H1 (cell line): ENCODE results near the gene CBX2. TPM values are rescaled to one million over a fixed set of nuclear protein-coding genes. Genes with fewer than 3 reads are reported as not detected.

ENCODE experiments used
- CTCF ChIA-PET: fragments of 300-600 bp; sonication (Branson Sonifier 250); formaldehyde crosslinking; loops from one replicate; lab custom pipeline; 2021; ENCODE audit not compliant: partially characterized antibody; lab: Charles Lee
- POLR2A ChIA-PET: fragments of 300-600 bp; sonication (Branson Sonifier 250); formaldehyde crosslinking; loops from one replicate; lab custom pipeline; 2021; ENCODE audit warnings: inconsistent platforms; ENCODE audit not compliant: partially characterized antibody; lab: Charles Lee
- DNase-seq, 2 experiments: peaks; one replicate each; pipeline versions ENCODE4 v3.0.0 to v3.0.0-alpha.2; 2010 to 2022; ENCODE audit warnings: low spot score in 2 of 2, low read depth in 1 of 2, mixed read lengths in 1 of 2
- FAIRE-seq: peaks from 2 replicates; lab custom pipeline; 2011; peaks lifted over from hg19 to GRCh38; lab: Jason Lieb, UNC
- H2AFZ ChIP-seq: 2 replicates; pipeline ENCODE4 v1.8.1; 2012; ENCODE audit warnings: low read length, inconsistent platforms
- H2AK5ac ChIP-seq: 2 replicates; pipeline ENCODE4 v1.6.1; 2013; ENCODE audit warnings: low read depth, low read length
- H2BK120ac ChIP-seq: replicated peaks from 2 replicates; pipeline ENCODE3; 2013; ENCODE audit warnings: low read depth, low read length, inconsistent platforms
- H2BK12ac ChIP-seq: 2 replicates; pipeline ENCODE4 v1.6.1; 2013; ENCODE audit warnings: low read depth, low read length
- H2BK15ac ChIP-seq: 2 replicates; pipeline ENCODE4 v1.6.1; 2013; ENCODE audit warnings: low read length
- H2BK20ac ChIP-seq: 2 replicates; pipeline ENCODE4 v1.6.1; 2013; ENCODE audit warnings: low read length
- H2BK5ac ChIP-seq: 2 replicates; pipeline ENCODE4 v1.6.1; 2013; ENCODE audit warnings: low read depth, low read length
- H3K14ac ChIP-seq: 2 replicates; pipeline ENCODE4 v1.6.1; 2013; ENCODE audit warnings: inconsistent platforms; ENCODE audit not compliant: insufficient read length
- H3K18ac ChIP-seq: 2 replicates; pipeline ENCODE4 v1.6.1; 2013; ENCODE audit warnings: low read length; ENCODE audit errors: extremely low read depth
- H3K23ac ChIP-seq: 2 replicates; pipeline ENCODE4 v1.6.1; 2013; ENCODE audit warnings: inconsistent platforms; ENCODE audit not compliant: insufficient read length
- H3K23me2 ChIP-seq: 2 replicates; pipeline ENCODE4 v1.6.1; 2013; ENCODE audit warnings: low read depth, low read length
- H3K27ac ChIP-seq: 2 replicates; pipeline ENCODE4 v1.6.1; 2011; ENCODE audit warnings: low read depth, low read length, inconsistent platforms
- H3K27me3 ChIP-seq, 4 experiments: replicated peaks in 1 of 4; 1 replicate in 1 of 4; 2 replicates in 3 of 4; pipeline versions ENCODE4 v1.6.1 to v1.8.1; 2011 to 2013; ENCODE audit warnings: low read length in 3 of 4, mild to moderate bottlenecking in 3 of 4, inconsistent platforms in 2 of 4, mixed read lengths in 2 of 4, moderate library complexity in 1 of 4; ENCODE audit not compliant: control insufficient read depth in 3 of 4, insufficient read depth in 3 of 4; ENCODE audit errors: extremely low read depth in 1 of 4
- H3K36me3 ChIP-seq, 4 experiments: 2 replicates each; pipeline versions ENCODE4 v1.6.1 to v1.8.1; 2011 to 2013; ENCODE audit warnings: mild to moderate bottlenecking in 4 of 4, low read length in 3 of 4, moderate library complexity in 2 of 4, control low read depth in 1 of 4, inconsistent platforms in 1 of 4; ENCODE audit not compliant: insufficient read depth in 4 of 4, control insufficient read depth in 2 of 4
- H3K4ac ChIP-seq: replicated peaks from 2 replicates; pipeline ENCODE3; 2013; ENCODE audit warnings: low read length, low read depth, mixed read lengths, inconsistent platforms; ENCODE audit not compliant: insufficient read length
- H3K4me1 ChIP-seq, 4 experiments: replicated peaks in 1 of 4; 1 replicate in 1 of 4; 2 replicates in 3 of 4; pipeline versions ENCODE4 v1.6.1 to v1.8.1; 2011 to 2013; ENCODE audit warnings: low read length in 3 of 4, inconsistent platforms in 2 of 4, mixed read lengths in 1 of 4; ENCODE audit not compliant: insufficient read depth in 4 of 4, control insufficient read depth in 3 of 4
- H3K4me2 ChIP-seq, 2 experiments: 2 replicates each; pipeline versions ENCODE4 v1.6.1 to v1.8.1; 2011 to 2013; ENCODE audit warnings: low read depth in 2 of 2, low read length in 2 of 2, control low read depth in 1 of 2, inconsistent platforms in 1 of 2, mild to moderate bottlenecking in 1 of 2; ENCODE audit not compliant: insufficient read depth in 1 of 2
- H3K4me3 ChIP-seq, 4 experiments: fragments of 200-600, 300-600 bp in 1 of 4; sonication (generic), shearing (Covaris generic), sonication (Bioruptor Twin) in 1 of 4; 2 replicates each; pipeline versions ENCODE4 v1.5.1 to v1.8.1; 2011 to 2016; ENCODE audit warnings: low read length in 4 of 4, low read depth in 3 of 4, control low read depth in 2 of 4, inconsistent platforms in 2 of 4, mild to moderate bottlenecking in 2 of 4, mixed read lengths in 1 of 4, moderate library complexity in 1 of 4; ENCODE audit not compliant: insufficient read depth in 2 of 4; ENCODE audit errors: extremely low read depth in 1 of 4
- H3K56ac ChIP-seq: replicated peaks from 2 replicates; pipeline ENCODE3; 2013; ENCODE audit warnings: low read depth, mild to moderate bottlenecking, mixed read lengths, low read length, inconsistent platforms; ENCODE audit not compliant: insufficient read length
- H3K79me1 ChIP-seq: 2 replicates; pipeline ENCODE4 v1.6.1; 2013; ENCODE audit warnings: low read depth, low read length, control low read depth
- H3K79me2 ChIP-seq, 2 experiments: 2 replicates each; pipeline versions ENCODE4 v1.6.1 to v1.8.1; 2012 to 2013; ENCODE audit warnings: low read length in 2 of 2, mild to moderate bottlenecking in 2 of 2, inconsistent platforms in 1 of 2; ENCODE audit not compliant: insufficient read depth in 2 of 2, control insufficient read depth in 1 of 2
- H3K9ac ChIP-seq, 4 experiments: replicated peaks in 1 of 4; 1 replicate in 1 of 4; 2 replicates in 3 of 4; pipeline versions ENCODE4 v1.6.1 to v1.8.1; 2011 to 2013; ENCODE audit warnings: low read depth in 3 of 4, low read length in 3 of 4, control low read depth in 2 of 4, mild to moderate bottlenecking in 2 of 4, moderate library complexity in 2 of 4, inconsistent platforms in 1 of 4; ENCODE audit errors: extremely low read depth in 1 of 4
- H3K9me3 ChIP-seq, 2 experiments: 2 replicates each; pipeline versions ENCODE4 v1.6.1 to v1.8.1; 2012 to 2013; ENCODE audit warnings: mild to moderate bottlenecking in 2 of 2, moderate library complexity in 2 of 2, control low read depth in 1 of 2, inconsistent platforms in 1 of 2, low read depth in 1 of 2, low read length in 1 of 2, mixed read lengths in 1 of 2; ENCODE audit not compliant: insufficient read depth in 2 of 2
- H4K20me1 ChIP-seq, 2 experiments: replicated peaks in 1 of 2; 2 replicates each; pipeline versions ENCODE3 to v1.8.1; 2011 to 2013; ENCODE audit warnings: inconsistent platforms in 2 of 2, low read length in 2 of 2, mild to moderate bottlenecking in 1 of 2; ENCODE audit not compliant: insufficient read depth in 2 of 2, control insufficient read depth in 1 of 2
- H4K5ac ChIP-seq: 2 replicates; pipeline ENCODE4 v1.6.1; 2013; ENCODE audit warnings: low read length, low read depth, mixed read lengths, inconsistent platforms; ENCODE audit not compliant: insufficient read length
- H4K8ac ChIP-seq: 2 replicates; pipeline ENCODE4 v1.8.0; 2013; ENCODE audit warnings: mild to moderate bottlenecking, moderate library complexity, low read length, inconsistent platforms; ENCODE audit not compliant: insufficient read depth; ENCODE audit errors: extremely low read depth
- H4K91ac ChIP-seq: replicated peaks from 2 replicates; pipeline ENCODE3; 2013; ENCODE audit warnings: low read length, mixed read lengths, inconsistent platforms; ENCODE audit not compliant: insufficient read length
- ATF2 ChIP-seq: IDR thresholded peaks from 2 replicates; pipeline ENCODE4 v1.6.1; 2012; ENCODE audit warnings: low read length, inconsistent platforms
- GABPA ChIP-seq: IDR thresholded peaks from 2 replicates; pipeline ENCODE4 v1.6.1; 2011; ENCODE audit warnings: mild to moderate bottlenecking, low read length, moderate library complexity, borderline replicate concordance; ENCODE audit not compliant: insufficient read depth
- GTF2F1 ChIP-seq: IDR thresholded peaks from 2 replicates; pipeline ENCODE4 v1.6.1; 2012; ENCODE audit warnings: low read depth, low read length, improper control_type of control experiment, borderline replicate concordance
- HDAC2 ChIP-seq, 2 experiments: fragments of 300-600 bp in 1 of 2; sonication (generic) in 1 of 2; IDR thresholded peaks; 2 replicates each; pipeline ENCODE4 v1.6.1; 2011 to 2012; ENCODE audit warnings: low read depth in 2 of 2, low read length in 2 of 2, mild to moderate bottlenecking in 2 of 2, moderate library complexity in 2 of 2, borderline replicate concordance in 1 of 2, inconsistent platforms in 1 of 2
- JUND ChIP-seq: IDR thresholded peaks from 2 replicates; pipeline ENCODE4 v1.6.1; 2011; ENCODE audit warnings: mild to moderate bottlenecking, improper control_type of control experiment, low read length
- KDM1A ChIP-seq: fragments of 200-600, 300-600 bp; sonication (generic); IDR thresholded peaks from 2 replicates; pipeline ENCODE4 v1.7.1; 2016; ENCODE audit warnings: mild to moderate bottlenecking, low read length, borderline replicate concordance
- RBBP5 ChIP-seq: IDR thresholded peaks from 2 replicates; pipeline ENCODE4 v1.7.1; 2012; ENCODE audit warnings: low read depth, mild to moderate bottlenecking, inconsistent platforms, low read length, moderate library complexity, borderline replicate concordance
- SIN3A ChIP-seq, 2 experiments: IDR thresholded peaks in 1 of 2; conservative IDR thresholded peaks in 1 of 2; 2 replicates each; pipeline ENCODE4 v1.6.1; 2011 to 2012; ENCODE audit warnings: low read length in 2 of 2, improper control_type of control experiment in 1 of 2, low read depth in 1 of 2, mild to moderate bottlenecking in 1 of 2
- TAF1 ChIP-seq: IDR thresholded peaks from 2 replicates; pipeline ENCODE4 v1.6.1; 2011; ENCODE audit warnings: mild to moderate bottlenecking, low read depth, low read length
- TAF7 ChIP-seq: optimal IDR thresholded peaks from 2 replicates; pipeline ENCODE3; 2011; ENCODE audit warnings: low read depth, mild to moderate bottlenecking, inconsistent platforms, low read length, moderate library complexity, borderline replicate concordance
- TEAD4 ChIP-seq: IDR thresholded peaks from 2 replicates; pipeline ENCODE4 v1.6.1; 2012; ENCODE audit warnings: low read depth, low read length, inconsistent platforms, mixed read lengths
- WGBS, 2 experiments: shearing (Covaris generic) in 1 of 2; methylation state at CpG; one replicate each; pipeline versions ENCODE4 v1.1.6 to v1.1.7; 2013 to 2015; ENCODE audit warnings: low lambda C conversion rate in 2 of 2, mixed read lengths in 2 of 2, inconsistent platforms in 1 of 2, low coverage in 1 of 2, missing lambda C conversion rate in 1 of 2; ENCODE audit not compliant: insufficient replicate concordance in 2 of 2, insufficient coverage in 1 of 2, insufficient read length in 1 of 2; ENCODE audit errors: extremely low coverage in 1 of 2, missing lambda C conversion rate in 1 of 2; 5-methylcytosine and 5-hydroxymethylcytosine counted together
- polyA plus RNA-seq, 7 experiments: library from polyadenylated mRNA; depleted of rRNA in 3 of 7; stranded (reverse) in 5 of 7; unstranded in 2 of 7; fragments of >200 nt in 5 of 7; fragments of 200-250 nt in 2 of 7; gene quantifications; 1 replicate in 5 of 7; 2 replicates in 1 of 7; 4 replicates in 1 of 7; pipeline versions ENCODE4 v1.2.1 to v1.2.3, GENCODE V29; 2011 to 2013; ENCODE audit warnings: missing spikeins in 2 of 7, mixed read lengths in 2 of 7
- total RNA-seq: library from RNA; stranded (reverse); fragmentation: NEBNext Ultra II Directional; extraction: Animal tissue kit (Norgen Biotek cat#: 25700); gene quantifications from 2 replicates; pipeline ENCODE4 v1.2.1, GENCODE V29; 2021

Gene CBX2
- total and polyA plus RNA-seq, 2 of the 8 experiments (the other 6 are each of a cell fraction or from before 2014, with no cell fraction given): 64.3 to 83.9 TPM

- H2AFZ ChIP-seq: no peak overlapping the region
- H4K5ac ChIP-seq: no peak overlapping the region
- no peak overlapping the region for H3K56ac ChIP-seq
- no peak for DNase-seq
- no peak overlapping the region for H3K4me2 ChIP-seq
- H3K4me3 ChIP-seq: no peak overlapping the region
- H4K8ac ChIP-seq: no peak overlapping the region
- H3K4ac ChIP-seq: no peak overlapping the region
- H3K23ac ChIP-seq: no peak overlapping the region
- FAIRE-seq: no peak
- H3K9me3 ChIP-seq: no peaks in the 10 kb centered on the region
- H2BK15ac ChIP-seq: no peak overlapping the region
- no peaks in the 10 kb centered on the region for H3K79me2 ChIP-seq
- POLR2A ChIA-PET: interaction anchor here (0.8 to 1.6 kb wide), 4 partner anchors 10 to 60 kb away, joined by 3 to 7 read pairs (median 3); no protein-coding TSS in a partner anchor
- WGBS, 2 experiments: 93% methylated on average over 12 of the region's 15 CpGs; no CpG with 5 or more reads in 1 of the 2 experiments
- no peak overlapping the region for H3K9ac ChIP-seq
- H3K18ac ChIP-seq: no peak overlapping the region
- no peak overlapping the region for H2BK5ac ChIP-seq
- no peaks in the 10 kb centered on the region; a peak in 1 of 7 replicates for H3K4me1 ChIP-seq
- H3K14ac ChIP-seq: no peak overlapping the region
- CTCF ChIA-PET: interaction anchor here (0.6 to 1.9 kb wide), 5 partner anchors 9 to 16 kb away, joined by 3 to 10 read pairs (median 3); no protein-coding TSS in a partner anchor
- no peaks in the 10 kb centered on the region for H3K36me3 ChIP-seq
- no peak overlapping the region for H2BK12ac ChIP-seq
- no peaks in the 10 kb centered on the region for H3K27me3 ChIP-seq
- H4K20me1 ChIP-seq: no peaks in the 10 kb centered on the region
- H3K23me2 ChIP-seq: no peaks in the 10 kb centered on the region
- H2BK20ac ChIP-seq: no peak overlapping the region
- H2AK5ac ChIP-seq: no peak overlapping the region
- no peak overlapping the region for H2BK120ac ChIP-seq
- no peaks in the 10 kb centered on the region for H3K79me1 ChIP-seq
- no peak overlapping the region for H4K91ac ChIP-seq
- no peak overlapping the region for H3K27ac ChIP-seq
- TF ChIP-seq SIN3A (conservative IDR thresholded peaks at IDR 0.05 in 1 of 2, IDR thresholded peaks at IDR 0.05 in 1 of 2; ENCODE audit: low read depth in 1 of 2, low read length in 2 of 2): no peak
- TF ChIP-seq GABPA: no peak
- TF ChIP-seq RBBP5: no peak
- TF ChIP-seq KDM1A: no peak
- no peak for TF ChIP-seq TAF1
- TF ChIP-seq GTF2F1: no peak
- no peak for TF ChIP-seq TAF7
- no peak for TF ChIP-seq JUND
- TF ChIP-seq HDAC2 (IDR thresholded peaks at IDR 0.05; ENCODE audit: borderline replicate concordance in 1 of 2, low read depth in 2 of 2, low read length in 2 of 2): no peak
- TF ChIP-seq TEAD4: no peak
- no peak for TF ChIP-seq ATF2
These were observed 20.7 kb upstream of the CBX2 start for GRCh38 chr17:79757140-79757745.
